H9 (cell line): Measurements from ENCODE around the gene RNF225. TPM values are rescaled to one million over a fixed set of nuclear protein-coding genes. Genes with fewer than 3 reads are reported as not detected.

Experiments used
- DNase-seq: peaks from one replicate; pipeline ENCODE4 v3.0.0-alpha.2; 2017
- H2AFZ ChIP-seq: one replicate; pipeline ENCODE4 v1.6.1; 2013; ENCODE audit warnings: mild to moderate bottlenecking, low read length, control low read depth, moderate library complexity
- H2AK5ac ChIP-seq: 2 replicates; pipeline ENCODE4 v1.6.1; 2013; ENCODE audit warnings: low read length, control low read depth, mixed read lengths; ENCODE audit not compliant: insufficient read length
- H2BK120ac ChIP-seq: one replicate; pipeline ENCODE4 v1.6.1; 2013; ENCODE audit warnings: low read depth, mild to moderate bottlenecking, low read length, control low read depth, inconsistent platforms; ENCODE audit not compliant: poor library complexity, severe bottlenecking
- H2BK12ac ChIP-seq: 2 replicates; pipeline ENCODE4 v1.6.1; 2013; ENCODE audit warnings: low read length, control low read depth, mixed read lengths, low read depth; ENCODE audit not compliant: insufficient read length
- H2BK15ac ChIP-seq: 2 replicates; pipeline ENCODE4 v1.6.1; 2013; ENCODE audit warnings: low read depth, low read length, control low read depth
- H2BK20ac ChIP-seq: one replicate; pipeline ENCODE4 v1.6.1; 2013; ENCODE audit warnings: low read depth, mild to moderate bottlenecking, low read length, control low read depth, inconsistent platforms; ENCODE audit not compliant: poor library complexity, severe bottlenecking
- H2BK5ac ChIP-seq: 2 replicates; pipeline ENCODE4 v1.6.1; 2013; ENCODE audit warnings: low read length, control low read depth, mixed read lengths; ENCODE audit not compliant: insufficient read length
- H3K14ac ChIP-seq: 2 replicates; pipeline ENCODE4 v1.6.1; 2013; ENCODE audit warnings: low read length, control low read depth; ENCODE audit not compliant: insufficient read depth
- H3K18ac ChIP-seq: 2 replicates; pipeline ENCODE4 v1.6.1; 2013; ENCODE audit warnings: low read depth, mild to moderate bottlenecking, mixed read lengths, low read length, control low read depth; ENCODE audit not compliant: insufficient read length
- H3K23ac ChIP-seq: 2 replicates; pipeline ENCODE4 v1.6.1; 2013; ENCODE audit warnings: low read length, control low read depth, mixed read lengths, low read depth; ENCODE audit not compliant: insufficient read length
- H3K23me2 ChIP-seq: 2 replicates; pipeline ENCODE4 v1.6.1; 2013; ENCODE audit warnings: low read depth, mild to moderate bottlenecking, mixed read lengths, low read length, control low read depth; ENCODE audit not compliant: insufficient read length, poor library complexity, severe bottlenecking
- H3K27ac ChIP-seq: 2 replicates; pipeline ENCODE4 v1.5.1; 2013; ENCODE audit warnings: low read length, control low read depth, mixed read lengths, low read depth; ENCODE audit not compliant: insufficient read length
- H3K27me3 ChIP-seq: 2 replicates; pipeline ENCODE4 v1.6.1; 2013; ENCODE audit warnings: low read length, control low read depth, inconsistent platforms; ENCODE audit not compliant: insufficient read depth
- H3K4ac ChIP-seq: 2 replicates; pipeline ENCODE4 v1.6.1; 2013; ENCODE audit warnings: low read depth, mild to moderate bottlenecking, control low read depth, inconsistent platforms, low read length, moderate library complexity
- H3K4me1 ChIP-seq: 2 replicates; pipeline ENCODE4 v1.6.1; 2013; ENCODE audit warnings: low read length, control low read depth, inconsistent platforms; ENCODE audit not compliant: insufficient read depth
- H3K4me2 ChIP-seq: 2 replicates; pipeline ENCODE4 v1.6.1; 2013; ENCODE audit warnings: low read length, control low read depth, mixed read lengths; ENCODE audit not compliant: insufficient read length, insufficient read depth
- H3K56ac ChIP-seq: 2 replicates; pipeline ENCODE4 v1.6.1; 2013; ENCODE audit warnings: low read depth, mild to moderate bottlenecking, mixed read lengths, low read length, control low read depth; ENCODE audit not compliant: insufficient read length
- H3K79me1 ChIP-seq: 2 replicates; pipeline ENCODE4 v1.6.1; 2013; ENCODE audit warnings: low read depth, mild to moderate bottlenecking, moderate library complexity, low read length, control low read depth, inconsistent platforms; ENCODE audit not compliant: insufficient read depth, poor library complexity, severe bottlenecking
- H3K79me2 ChIP-seq: 2 replicates; pipeline ENCODE4 v1.6.1; 2013; ENCODE audit warnings: low read length, control low read depth, inconsistent platforms; ENCODE audit not compliant: insufficient read depth
- H3K9ac ChIP-seq: 2 replicates; pipeline ENCODE4 v1.6.1; 2013; ENCODE audit warnings: low read length, control low read depth, mixed read lengths; ENCODE audit not compliant: insufficient read length; ENCODE audit errors: extremely low read depth
- H3K9me3 ChIP-seq: one replicate; pipeline ENCODE4 v1.6.1; 2013; ENCODE audit warnings: low read depth, low read length, inconsistent platforms; ENCODE audit not compliant: control insufficient read depth
- H3T11ph ChIP-seq: one replicate; pipeline ENCODE4 v1.6.1; 2013; ENCODE audit warnings: mild to moderate bottlenecking, low read length, control low read depth, inconsistent platforms
- H4K20me1 ChIP-seq: one replicate; pipeline ENCODE4 v1.6.1; 2013; ENCODE audit not compliant: control insufficient read depth, insufficient read length, insufficient read depth
- H4K5ac ChIP-seq: 2 replicates; pipeline ENCODE4 v1.6.1; 2013; ENCODE audit warnings: low read depth, mild to moderate bottlenecking, mixed read lengths, low read length, control low read depth; ENCODE audit not compliant: insufficient read length
- H4K8ac ChIP-seq: replicated peaks from 2 replicates; pipeline ENCODE4 v1.6.1; 2013; ENCODE audit warnings: low read length, control low read depth, mixed read lengths, low read depth; ENCODE audit not compliant: insufficient read length
- H4K91ac ChIP-seq: 2 replicates; pipeline ENCODE4 v1.6.1; 2013; ENCODE audit warnings: low read depth, mild to moderate bottlenecking, moderate library complexity, mixed read lengths, low read length, control low read depth; ENCODE audit not compliant: insufficient read length
- H3K27ac Mint-ChIP-seq, 3 experiments: 2 replicates in 2 of 3; 3 replicates in 1 of 3; pipeline ENCODE4 v1.8.0; 2020 to 2021; ENCODE audit warnings: mixed read lengths in 3 of 3, mild to moderate bottlenecking in 1 of 3, moderate library complexity in 1 of 3
- H3K27me3 Mint-ChIP-seq: 2 replicates; pipeline ENCODE4 v1.8.0; 2021; ENCODE audit warnings: low read depth, mild to moderate bottlenecking, moderate library complexity, mixed read lengths
- H3K36me3 Mint-ChIP-seq, 3 experiments: 2 replicates in 2 of 3; 3 replicates in 1 of 3; pipeline ENCODE4 v1.8.0; 2020 to 2021; ENCODE audit warnings: low read depth in 3 of 3, mixed read lengths in 3 of 3; ENCODE audit not compliant: insufficient read depth in 1 of 3
- H3K4me1 Mint-ChIP-seq, 2 experiments: 2 replicates each; pipeline ENCODE4 v1.8.0; 2020; ENCODE audit warnings: mixed read lengths in 2 of 2
- H3K4me3 Mint-ChIP-seq, 2 experiments: 2 replicates in 1 of 2; 3 replicates in 1 of 2; pipeline ENCODE4 v1.8.0; 2020 to 2021; ENCODE audit warnings: mild to moderate bottlenecking in 2 of 2, mixed read lengths in 2 of 2, moderate library complexity in 1 of 2
- H3K9me3 Mint-ChIP-seq, 2 experiments: 2 replicates in 1 of 2; 3 replicates in 1 of 2; pipeline ENCODE4 v1.8.0; 2020; ENCODE audit warnings: mild to moderate bottlenecking in 2 of 2, mixed read lengths in 2 of 2, moderate library complexity in 1 of 2
- CTCF ChIP-seq: fragments of 200-600 bp; sonication (generic); conservative IDR thresholded peaks from 3 replicates; pipeline ENCODE4 v1.8.0; 2021; ENCODE audit warnings: antibody characterized with exemption, mild to moderate bottlenecking
- WGBS: extraction: QIAGEN DNeasy Blood & Tissue Kit; methylation state at CpG from one replicate; pipeline ENCODE4 v1.1.7; 2013; ENCODE audit warnings: missing lambda C conversion rate, low lambda C conversion rate, mixed read lengths; ENCODE audit not compliant: insufficient read length; ENCODE audit errors: extremely low coverage; 5-methylcytosine and 5-hydroxymethylcytosine counted together
- total RNA-seq: library from RNA; stranded (reverse); gene quantifications from 2 replicates; pipeline ENCODE4 v1.2.1, GENCODE V29; 2021

Gene RNF225
- total RNA-seq, 1 experiment from 2014 or later: 2.1 TPM

- H3K27me3 ChIP-seq: no peaks in the 10 kb centered on the region
- peak within 1 kb of the TSS; percentile 95 to 99 (median 98) for H3K27ac Mint-ChIP-seq
- no peak for TF ChIP-seq CTCF
- H3K9me3 ChIP-seq: no peaks in the 10 kb centered on the region
- no peak within 1 kb of the TSS for H3K56ac ChIP-seq
- H2AK5ac ChIP-seq: no peak within 1 kb of the TSS
- H3K4me1 ChIP-seq: peaks cover 4% of the 10 kb centered on the region; the same call in 1 of the 2 replicates
- H3K4me2 ChIP-seq: peak within 1 kb of the TSS; percentile 94
- no peak within 1 kb of the TSS for H2BK5ac ChIP-seq
- peaks cover 33 to 40% (median 36%) of the 10 kb centered on the region in 3 experiments for H3K36me3 Mint-ChIP-seq
- no peak within 1 kb of the TSS for H4K91ac ChIP-seq
- DNase-seq: peak; percentile 98
- H3K14ac ChIP-seq: peak within 1 kb of the TSS; percentile 93
- H3T11ph ChIP-seq: no peak within 1 kb of the TSS
- peak within 1 kb of the TSS; percentile 42 for H3K27ac ChIP-seq
- peak within 1 kb of the TSS; percentile 85 for H3K9ac ChIP-seq
- peak within 1 kb of the TSS; percentile 92 for H3K18ac ChIP-seq
- WGBS: no CpG with 5 or more reads among the region's 64 CpGs
- H3K23ac ChIP-seq: no peak within 1 kb of the TSS
- H3K27me3 Mint-ChIP-seq: no peaks in the 10 kb centered on the region
- no peak within 1 kb of the TSS for H4K8ac ChIP-seq
- H4K5ac ChIP-seq: no peak within 1 kb of the TSS
- H2BK120ac ChIP-seq: no peak within 1 kb of the TSS
- H2AFZ ChIP-seq: no peak within 1 kb of the TSS
- H3K4me1 Mint-ChIP-seq: peaks cover 22 to 33% of the 10 kb centered on the region in 2 experiments
- peak within 1 kb of the TSS; percentile 95 to 99 for H3K4me3 Mint-ChIP-seq
- peaks cover 7% of the 10 kb centered on the region for H3K23me2 ChIP-seq
- H2BK15ac ChIP-seq: no peak within 1 kb of the TSS
- no peak within 1 kb of the TSS for H2BK12ac ChIP-seq
- no peaks in the 10 kb centered on the region for H3K9me3 Mint-ChIP-seq
- H3K79me2 ChIP-seq: peaks cover 10% of the 10 kb centered on the region; the same call in 1 of the 2 replicates
- H3K79me1 ChIP-seq: no peaks in the 10 kb centered on the region
- no peaks in the 10 kb centered on the region for H4K20me1 ChIP-seq
- peak within 1 kb of the TSS; percentile 1; the same call in 1 of the 2 replicates for H3K4ac ChIP-seq
- H2BK20ac ChIP-seq: no peak within 1 kb of the TSS
Observed at GRCh38 chr19:58386576-58387337, 8.7 kb upstream of the RNF225 start, which contains the start of gene RPS5. RPS5 (plus strand) TSS chr19:58387269; CDS start chr19:58388138, 869 bp downstream.
